ENCODE measurements around the gene HEYL. TPM values are rescaled to one million over a fixed set of nuclear protein-coding genes. Genes with fewer than 3 reads are reported as not detected.

Gene HEYL
- polyA plus RNA-seq, 1 experiment: 0.50 TPM

DNA sequence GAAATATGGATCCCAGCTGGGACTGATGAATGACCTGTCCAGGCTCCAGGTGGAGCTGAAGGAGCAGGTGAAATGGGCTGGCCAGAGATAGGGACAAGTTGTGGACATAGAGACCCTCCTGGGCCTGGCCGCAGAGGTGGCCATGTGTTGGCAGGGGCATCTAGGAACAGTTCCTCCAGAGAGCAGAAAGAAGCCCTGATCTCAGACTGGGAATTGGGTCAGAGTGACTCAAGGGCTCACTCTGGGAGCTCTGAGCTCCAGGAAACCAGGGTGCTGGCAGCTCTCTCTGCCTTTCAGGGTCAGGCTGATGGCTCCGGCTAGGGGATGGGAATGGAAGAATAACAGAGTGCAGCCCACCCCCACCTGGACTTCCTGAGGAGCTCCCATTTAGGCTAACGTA is 29.5 kb upstream of the HEYL start:
- Histone ChIP-seq H3K27me3 (ENCODE audit: control insufficient read depth, insufficient read depth, low read length) (peaks cover 43% of the 10 kb centered on the region), H3K36me3 (ENCODE audit: control insufficient read depth, insufficient read depth, low read length) (no peaks in the 10 kb centered on the region), H3K4me3 (ENCODE audit: low read depth, low read length) (no peak overlapping the region)
- ChIA-PET CTCF (interaction anchor here (1.4 to 10.0 kb wide), 4 partner anchors 13 to 63 kb away, joined by 4 to 137 read pairs (median 14); no protein-coding TSS in a partner anchor), POLR2A (interaction anchor here (0.6 kb wide), 1 partner anchor 21 kb away, joined by 5 read pairs; no protein-coding TSS in a partner anchor)
- DNase-seq (ENCODE audit: low read depth): no peak
- TF ChIP-seq, protein P1, sequence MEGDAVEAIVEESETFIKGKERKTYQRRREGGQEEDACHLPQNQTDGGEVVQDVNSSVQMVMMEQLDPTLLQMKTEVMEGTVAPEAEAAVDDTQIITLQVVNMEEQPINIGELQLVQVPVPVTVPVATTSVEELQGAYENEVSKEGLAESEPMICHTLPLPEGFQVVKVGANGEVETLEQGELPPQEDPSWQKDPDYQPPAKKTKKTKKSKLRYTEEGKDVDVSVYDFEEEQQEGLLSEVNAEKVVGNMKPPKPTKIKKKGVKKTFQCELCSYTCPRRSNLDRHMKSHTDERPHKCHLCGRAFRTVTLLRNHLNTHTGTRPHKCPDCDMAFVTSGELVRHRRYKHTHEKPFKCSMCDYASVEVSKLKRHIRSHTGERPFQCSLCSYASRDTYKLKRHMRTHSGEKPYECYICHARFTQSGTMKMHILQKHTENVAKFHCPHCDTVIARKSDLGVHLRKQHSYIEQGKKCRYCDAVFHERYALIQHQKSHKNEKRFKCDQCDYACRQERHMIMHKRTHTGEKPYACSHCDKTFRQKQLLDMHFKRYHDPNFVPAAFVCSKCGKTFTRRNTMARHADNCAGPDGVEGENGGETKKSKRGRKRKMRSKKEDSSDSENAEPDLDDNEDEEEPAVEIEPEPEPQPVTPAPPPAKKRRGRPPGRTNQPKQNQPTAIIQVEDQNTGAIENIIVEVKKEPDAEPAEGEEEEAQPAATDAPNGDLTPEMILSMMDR (IDR thresholded peaks at IDR 0.05; ENCODE audit: insufficient read depth, low read depth, low read length): no peak

- ChIA-PET CTCF (interaction anchor here (10.0 kb wide), 1 partner anchor 12 kb away, joined by 137 read pairs; no protein-coding TSS in a partner anchor), POLR2A (no interaction called here)
- H3K27me3 ChIP-seq (ENCODE audit: control insufficient read depth, insufficient read depth, low read length): peaks cover 38% of the 10 kb centered on the region
- no peak for DNase-seq (ENCODE audit: low read depth)
- TF ChIP-seq, protein P1 (IDR thresholded peaks at IDR 0.05; ENCODE audit: insufficient read depth, low read depth, low read length): no peak
- no peak overlapping the region for H3K4me3 ChIP-seq (ENCODE audit: low read depth, low read length)
- H3K36me3 ChIP-seq (ENCODE audit: control insufficient read depth, insufficient read depth, low read length): no peaks in the 10 kb centered on the region
Measured at GRCh38 chr1:39668111-39668510, 28.7 kb upstream of the HEYL start.

DNA sequence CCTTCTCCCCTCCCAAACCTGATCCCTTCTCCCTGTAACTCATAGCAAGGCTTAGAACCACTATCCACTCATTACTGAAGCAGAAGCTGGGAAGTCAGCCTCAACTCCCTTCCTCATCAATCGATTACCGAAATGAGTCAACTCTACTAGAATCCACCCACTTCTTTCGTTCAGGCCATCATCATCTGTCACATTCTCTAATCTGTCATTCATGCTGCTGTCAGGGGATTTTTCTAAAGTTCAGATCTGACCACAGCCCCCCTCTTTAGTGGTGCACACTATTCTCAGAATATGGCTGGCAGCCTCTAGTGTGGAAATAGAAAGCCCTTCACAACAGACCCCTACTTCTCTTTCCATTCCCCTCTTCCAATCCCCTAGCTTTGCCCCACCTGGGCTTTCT is 27.3 kb upstream of the HEYL start:
- ChIA-PET POLR2A (no interaction called here), CTCF (interaction anchor here (10.0 kb wide), 1 partner anchor 10 kb away, joined by 137 read pairs; no protein-coding TSS in a partner anchor)
- H3K36me3 ChIP-seq (ENCODE audit: control insufficient read depth, insufficient read depth, low read length): no peaks in the 10 kb centered on the region
- no peak for DNase-seq (ENCODE audit: low read depth)
- peaks cover 28% of the 10 kb centered on the region for H3K27me3 ChIP-seq (ENCODE audit: control insufficient read depth, insufficient read depth, low read length)
- TF ChIP-seq, protein P1 (IDR thresholded peaks at IDR 0.05; ENCODE audit: insufficient read depth, low read depth, low read length): no peak
- no peak overlapping the region for H3K4me3 ChIP-seq (ENCODE audit: low read depth, low read length)

DNA sequence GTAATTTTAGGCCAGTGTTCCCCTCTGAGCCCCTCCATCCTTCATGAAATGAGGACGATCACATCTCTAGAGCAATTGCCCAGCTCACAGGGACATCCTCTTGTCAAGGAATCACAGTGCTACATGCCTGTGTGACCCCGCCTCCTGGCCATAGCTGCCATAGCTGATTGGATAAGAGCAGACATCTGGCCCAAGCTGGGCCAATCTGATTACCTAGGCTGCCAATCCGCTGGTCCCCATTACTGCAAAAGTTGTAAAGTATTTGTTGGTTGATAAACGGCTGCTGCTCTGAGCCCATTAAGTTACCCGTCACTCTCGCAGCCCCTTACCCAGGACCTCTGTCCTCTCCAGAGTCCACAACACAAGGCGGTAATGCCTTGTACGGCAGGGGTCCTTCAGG is 24.1 kb upstream of the HEYL start:
- DNase-seq (ENCODE audit: low read depth): no peak
- POLR2A ChIA-PET: no interaction called here
- Histone ChIP-seq H3K4me3 (ENCODE audit: low read depth, low read length) (no peak overlapping the region), H3K27me3 (ENCODE audit: control insufficient read depth, insufficient read depth, low read length) (peaks cover 12% of the 10 kb centered on the region), H3K36me3 (ENCODE audit: control insufficient read depth, insufficient read depth, low read length) (no peaks in the 10 kb centered on the region)
- CTCF ChIA-PET: interaction anchor here (0.6 to 1.8 kb wide), 2 partner anchors 8 to 10 kb away, joined by 5 to 6 read pairs; no protein-coding TSS in a partner anchor
- TF ChIP-seq, protein P1 (IDR thresholded peaks at IDR 0.05; ENCODE audit: insufficient read depth, low read depth, low read length): no peak

GRCh38 chr1:39662861-39663260 is 23.4 kb upstream of the HEYL start:
- Histone ChIP-seq H3K27me3 (ENCODE audit: control insufficient read depth, insufficient read depth, low read length) (peaks cover 9% of the 10 kb centered on the region), H3K4me3 (ENCODE audit: low read depth, low read length) (no peak overlapping the region), H3K36me3 (ENCODE audit: control insufficient read depth, insufficient read depth, low read length) (no peaks in the 10 kb centered on the region)
- ChIA-PET CTCF (interaction anchor here (1.2 to 1.8 kb wide), 3 partner anchors 9 to 57 kb away, joined by 5 to 6 read pairs (median 6); no protein-coding TSS in a partner anchor), POLR2A (no interaction called here)
- no peak for DNase-seq (ENCODE audit: low read depth)
- TF ChIP-seq, protein P1 (IDR thresholded peaks at IDR 0.05; ENCODE audit: insufficient read depth, low read depth, low read length): no peak

Measured in BJ (cell line).